Cardiac muscle cell (in vitro differentiated cells and primary cell): ENCODE data around the gene LDLRAD2. TPM values are rescaled to one million over a fixed set of nuclear protein-coding genes. Genes with fewer than 3 reads are reported as not detected.
A peak's percentile ranks its signal among the peaks of the same experiment; 100 is the strongest.
"Not testable (repeated sequence)": the region's sequence is repeated elsewhere in the genome, so short reads cannot be mapped to it uniquely, and the experiment has no call there.

Experiments used
- DNase-seq, 2 donors: peaks; one replicate each; pipeline versions ENCODE4 v3.0.0 to v3.0.0-alpha.2; 2010 to 2017; ENCODE audit warnings: low read depth in 1 of 2, low spot score in 1 of 2
- H3K27ac ChIP-seq: fragments of 200-600 bp; sonication (generic); 2 replicates; pipeline ENCODE4 v1.5.1; 2016
- H3K27me3 ChIP-seq: fragments of 200-600 bp; sonication (generic); 2 replicates; pipeline ENCODE4 v1.6.0; 2016; ENCODE audit warnings: control low read depth
- H3K36me3 ChIP-seq: fragments of 200-600 bp; sonication (generic); 2 replicates; pipeline ENCODE4 v1.5.1; 2016; ENCODE audit warnings: control low read depth
- H3K4me1 ChIP-seq: fragments of 200-600 bp; sonication (generic); 2 replicates; pipeline ENCODE4 v1.8.1; 2017; ENCODE audit warnings: low read depth, mild to moderate bottlenecking, mixed run types
- H3K4me3 ChIP-seq: fragments of 200-600 bp; sonication (generic); 2 replicates; pipeline ENCODE4 v1.5.1; 2016; ENCODE audit warnings: mild to moderate bottlenecking
- H3K9me3 ChIP-seq: fragments of 200-600 bp; sonication (generic); 2 replicates; pipeline ENCODE4 v1.5.1; 2017; ENCODE audit warnings: low read depth, mild to moderate bottlenecking, control low read depth
- polyA plus RNA-seq: library from polyadenylated mRNA; unstranded; fragments of >200 nt; fragmentation: Nextera tagmentation; extraction: Ambion mirVana; gene quantifications from 2 replicates; pipeline ENCODE4 v1.2.1, GENCODE V29; 2016
- total RNA-seq: library from RNA; depleted of rRNA; stranded (reverse); fragments of >200 nt; gene quantifications from 2 replicates; pipeline ENCODE4 v1.2.3, GENCODE V29; 2016
- TF ChIP-seq, protein P1 (sequence below): IDR thresholded peaks from 2 replicates; pipeline ENCODE4 v1.5.1; 2012; ENCODE audit warnings: low read depth, mild to moderate bottlenecking, low read length

The LDLRAD2 gene, protein sequence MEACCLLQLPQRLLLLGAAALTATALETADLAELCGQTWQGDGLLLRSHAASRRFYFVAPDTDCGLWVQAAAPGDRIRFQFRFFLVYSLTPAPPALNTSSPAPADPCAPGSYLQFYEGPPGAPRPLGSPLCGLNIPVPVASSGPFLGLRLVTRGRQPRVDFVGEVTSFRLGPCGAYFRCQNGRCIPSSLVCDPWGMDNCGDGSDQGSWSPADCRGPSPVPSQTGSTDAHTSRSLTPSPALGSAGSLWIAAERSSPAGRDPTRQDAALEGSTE
- total RNA-seq = 0.28 and 0.77 TPM in 2 replicates
- polyA plus RNA-seq = 1.3 and 3.4 TPM in 2 replicates

DNA sequence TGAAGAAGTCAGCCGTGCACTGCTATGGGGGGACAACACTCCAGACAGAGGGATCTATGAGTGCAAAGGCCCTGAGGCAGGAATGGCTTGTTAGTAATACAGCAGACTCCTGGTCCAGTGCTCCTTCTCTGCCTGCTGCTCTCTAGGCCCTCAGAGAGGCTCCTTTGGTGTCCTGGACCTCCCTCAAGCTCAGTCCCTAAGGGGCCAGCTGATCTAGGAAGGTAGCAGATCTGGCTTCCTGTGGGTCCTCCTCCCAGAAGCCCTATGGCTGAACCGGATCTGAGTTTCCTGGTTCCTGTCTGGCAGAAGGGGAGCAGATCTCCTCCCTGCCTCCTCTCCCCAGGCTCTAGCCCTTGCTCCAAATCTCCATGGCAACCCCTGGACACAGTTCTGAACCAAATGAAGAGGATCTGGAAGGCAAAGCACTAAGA is at the start of gene LDLRAD2:
LDLRAD2 (plus strand) TSS at position 391 of the 431 bp plus-strand sequence. CDS start 187 bp downstream, outside the sequence.
- TF ChIP-seq, protein P1, sequence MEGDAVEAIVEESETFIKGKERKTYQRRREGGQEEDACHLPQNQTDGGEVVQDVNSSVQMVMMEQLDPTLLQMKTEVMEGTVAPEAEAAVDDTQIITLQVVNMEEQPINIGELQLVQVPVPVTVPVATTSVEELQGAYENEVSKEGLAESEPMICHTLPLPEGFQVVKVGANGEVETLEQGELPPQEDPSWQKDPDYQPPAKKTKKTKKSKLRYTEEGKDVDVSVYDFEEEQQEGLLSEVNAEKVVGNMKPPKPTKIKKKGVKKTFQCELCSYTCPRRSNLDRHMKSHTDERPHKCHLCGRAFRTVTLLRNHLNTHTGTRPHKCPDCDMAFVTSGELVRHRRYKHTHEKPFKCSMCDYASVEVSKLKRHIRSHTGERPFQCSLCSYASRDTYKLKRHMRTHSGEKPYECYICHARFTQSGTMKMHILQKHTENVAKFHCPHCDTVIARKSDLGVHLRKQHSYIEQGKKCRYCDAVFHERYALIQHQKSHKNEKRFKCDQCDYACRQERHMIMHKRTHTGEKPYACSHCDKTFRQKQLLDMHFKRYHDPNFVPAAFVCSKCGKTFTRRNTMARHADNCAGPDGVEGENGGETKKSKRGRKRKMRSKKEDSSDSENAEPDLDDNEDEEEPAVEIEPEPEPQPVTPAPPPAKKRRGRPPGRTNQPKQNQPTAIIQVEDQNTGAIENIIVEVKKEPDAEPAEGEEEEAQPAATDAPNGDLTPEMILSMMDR = no peak
- Histone ChIP-seq H3K36me3 (no peaks in the 10 kb centered on the region), H3K4me1 (no peaks in the 10 kb centered on the region), H3K27me3 (no peaks in the 10 kb centered on the region), H3K27ac (no peak within 1 kb of the TSS), H3K4me3 (no peak within 1 kb of the TSS), H3K9me3 (no peaks in the 10 kb centered on the region)
- peak in 1 of 2 donors; percentile 67 for DNase-seq

DNA sequence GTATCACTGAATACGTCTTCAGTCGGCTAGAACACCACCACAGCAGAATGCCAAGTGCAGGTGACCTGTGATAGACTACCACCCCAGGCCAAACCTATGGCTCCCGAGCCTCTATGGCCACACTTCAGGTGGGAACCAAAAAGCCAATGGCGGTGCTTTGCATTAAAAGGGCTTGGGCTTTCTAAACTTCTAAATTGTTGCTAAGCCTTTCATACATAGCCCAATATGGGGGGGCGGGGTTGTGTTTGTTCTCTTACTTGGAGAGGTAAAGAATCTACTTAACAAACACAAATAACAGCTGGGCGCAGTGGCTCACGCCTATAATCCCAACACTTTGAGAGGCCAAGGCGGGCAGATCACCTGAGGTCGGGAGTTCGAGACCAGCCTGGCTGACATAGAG is 48.8 kb upstream of the LDLRAD2 start:
- Histone ChIP-seq H3K27me3 (no peaks in the 10 kb centered on the region), H3K4me1 (no peaks in the 10 kb centered on the region), H3K36me3 (no peaks in the 10 kb centered on the region), H3K9me3 (no peaks in the 10 kb centered on the region), H3K4me3 (no peak overlapping the region), H3K27ac (no peak overlapping the region)
- DNase-seq = no peak
- TF ChIP-seq, protein P1 = no peak

DNA sequence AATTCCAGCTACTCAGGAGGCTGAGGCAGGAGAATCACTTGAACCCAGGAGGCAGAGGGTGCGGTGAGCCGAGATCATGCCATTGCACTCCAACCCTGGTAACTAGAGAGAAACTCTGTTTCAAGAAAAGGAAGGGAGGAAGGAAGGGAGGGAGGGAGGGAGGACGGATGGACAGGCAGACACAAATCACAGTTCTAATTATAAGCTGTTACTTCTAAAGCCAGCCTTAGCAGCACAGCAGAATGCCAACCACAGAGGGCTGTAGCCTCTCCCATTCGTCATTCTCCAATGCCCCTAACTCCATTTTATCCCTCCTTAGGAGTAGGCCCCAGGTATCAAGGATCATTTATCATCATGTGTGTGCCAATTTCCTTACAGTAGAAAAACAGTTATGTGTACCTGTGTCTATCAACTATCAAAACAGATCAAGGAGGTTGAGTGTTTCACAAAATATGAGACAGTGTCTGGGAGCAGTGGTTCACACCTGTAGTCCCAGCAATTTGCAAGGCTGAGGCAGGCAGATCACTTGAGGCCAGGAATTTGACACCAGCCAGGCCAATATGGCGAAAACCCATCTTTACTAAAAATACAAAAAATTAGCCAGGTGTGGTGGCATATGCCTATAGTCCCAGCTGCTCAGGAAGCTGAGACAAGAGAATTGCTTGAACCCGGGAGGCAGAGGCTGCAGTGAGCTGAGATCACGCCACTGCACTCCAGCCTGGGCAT is 48.2 kb upstream of the LDLRAD2 start:
- Histone ChIP-seq H3K9me3 (no peaks in the 10 kb centered on the region), H3K36me3 (peaks cover under 1% of the 10 kb centered on the region), H3K27ac (peak overlapping the region; percentile 57), H3K27me3 (no peaks in the 10 kb centered on the region), H3K4me1 (no peaks in the 10 kb centered on the region), H3K4me3 (no peak overlapping the region)
- TF ChIP-seq, protein P1 = no peak
- DNase-seq = no peak

DNA sequence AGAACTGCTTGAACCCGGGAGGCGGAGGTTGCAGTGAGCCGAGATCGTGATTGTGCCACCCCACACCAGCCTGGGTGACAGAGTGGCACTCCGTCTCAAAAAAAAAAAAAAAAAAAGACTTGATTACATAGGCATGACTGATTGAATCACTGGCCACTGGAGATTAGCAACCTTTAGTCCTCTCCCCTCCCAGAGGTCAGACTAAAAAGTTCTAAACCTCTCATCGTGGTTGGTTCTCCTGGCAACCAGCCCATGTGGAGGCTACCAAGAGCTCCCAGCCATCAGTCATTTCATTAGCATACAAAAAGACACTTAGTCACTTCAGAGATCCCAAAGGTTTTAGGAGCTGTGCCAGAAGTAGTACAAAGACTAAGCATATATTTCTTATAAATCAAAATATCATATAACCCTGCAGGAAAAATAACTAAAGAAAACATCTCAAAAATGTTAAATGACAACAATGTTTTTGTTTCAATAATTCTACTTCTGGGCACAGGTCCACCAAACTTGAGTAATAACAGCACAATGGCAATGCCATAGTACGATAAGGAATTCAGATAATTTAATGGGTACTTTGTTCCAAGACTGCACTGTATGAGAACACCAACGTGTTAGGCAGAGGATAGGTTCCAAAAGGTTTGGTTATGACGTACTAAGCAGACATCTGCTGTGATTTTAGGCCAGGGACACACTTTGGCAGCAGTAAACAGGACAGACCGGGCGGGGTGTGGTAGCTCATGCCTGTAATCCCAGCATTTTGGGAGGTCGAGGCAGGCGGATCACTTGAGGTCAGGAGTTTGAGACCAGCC is 47.2 kb upstream of the LDLRAD2 start:
- peak in 1 of 2 donors; percentile 92 for DNase-seq
- TF ChIP-seq, protein P1 = no peak
- no peaks in the 10 kb centered on the region for H3K4me1 ChIP-seq
- H3K36me3 ChIP-seq = peaks cover 3% of the 10 kb centered on the region
- no peaks in the 10 kb centered on the region for H3K9me3 ChIP-seq
- H3K4me3 ChIP-seq = no peak overlapping the region
- no peak overlapping the region for H3K27ac ChIP-seq
- no peaks in the 10 kb centered on the region for H3K27me3 ChIP-seq

DNA sequence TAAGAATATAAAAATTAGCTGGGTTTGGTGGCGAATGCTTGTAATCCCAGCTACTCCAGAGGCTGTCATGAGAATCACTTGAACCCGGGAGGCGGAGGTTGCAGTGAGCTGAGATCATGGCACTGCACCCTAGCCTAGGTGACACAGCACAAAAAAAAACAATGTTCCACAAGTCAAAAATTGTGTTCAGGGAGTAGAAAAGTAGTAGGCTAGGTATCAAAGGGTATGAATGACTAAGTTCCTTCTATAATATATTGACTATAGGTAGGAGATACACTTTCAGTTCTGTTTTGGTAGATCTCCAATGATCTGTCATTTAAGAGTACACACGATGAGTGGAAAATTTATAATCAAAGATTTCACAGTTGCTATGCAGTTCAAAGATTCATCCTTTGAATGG is 45.9 kb upstream of the LDLRAD2 start:
- Histone ChIP-seq H3K4me3 (no peak overlapping the region), H3K4me1 (no peaks in the 10 kb centered on the region), H3K9me3 (no peaks in the 10 kb centered on the region), H3K36me3 (peaks cover 3% of the 10 kb centered on the region), H3K27ac (no peak overlapping the region), H3K27me3 (no peaks in the 10 kb centered on the region)
- TF ChIP-seq, protein P1 = no peak
- no peak for DNase-seq

DNA sequence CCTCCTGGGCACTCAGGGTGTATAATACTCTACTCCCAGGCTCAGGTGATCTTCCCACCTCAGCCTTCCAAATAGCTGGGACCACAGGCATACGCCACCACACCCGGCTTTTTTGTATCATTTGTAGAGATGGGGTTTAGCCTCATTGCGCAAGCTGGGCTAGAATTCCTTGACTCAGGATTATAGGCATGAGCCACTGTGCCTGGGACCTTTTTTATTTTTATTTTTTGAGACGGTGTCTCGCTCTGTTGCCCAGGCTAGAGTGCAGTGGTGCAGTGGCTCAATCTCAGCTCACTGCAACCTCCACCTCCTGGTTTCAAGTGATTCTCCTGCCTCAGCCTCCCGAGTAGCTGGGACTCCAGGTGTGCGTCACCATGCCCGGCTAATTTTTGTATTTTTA is 45.0 kb upstream of the LDLRAD2 start:
- H3K4me3 ChIP-seq, H3K27ac ChIP-seq, DNase-seq, H3K4me1 ChIP-seq, H3K9me3 ChIP-seq, H3K36me3 ChIP-seq, H3K27me3 ChIP-seq: not testable (repeated sequence)
